Measurements from ENCODE around the gene TFR2.

TFR2 gene

GRCh38 chr7:100654908-100655831 lies 13.8 kb upstream of the TFR2 start:
- DNase-seq (ENCODE audit: low read depth) = no peak

GRCh38 chr7:100649826-100650565 lies 8.6 kb upstream of the TFR2 start:
- no peak for DNase-seq (ENCODE audit: low read depth)

GRCh38 chr7:100642534-100642907 lies 1.2 kb upstream of the TFR2 start:
- DNase-seq (ENCODE audit: low read depth) = no peak

GRCh38 chr7:100641860-100642533 lies 645 bp upstream of the TFR2 start:
- no peak for DNase-seq (ENCODE audit: low read depth)

- no peak for DNase-seq (ENCODE audit: low read depth)
Observed at GRCh38 chr7:100640517-100641440, 573 bp downstream of the TFR2 start.

GRCh38 chr7:100639995-100640516 lies 1.3 kb downstream of the TFR2 start:
- no peak for DNase-seq (ENCODE audit: low read depth)

GRCh38 chr7:100632951-100633717 lies 8.2 kb downstream of the TFR2 start:
- DNase-seq (ENCODE audit: low read depth) = peak; percentile 36

GRCh38 chr7:100630066-100630465 lies 11.3 kb downstream of the TFR2 start:
- DNase-seq (ENCODE audit: low read depth) = no peak

- no peak for DNase-seq (ENCODE audit: low read depth)
Observed at GRCh38 chr7:100629117-100629716, 12.1 kb downstream of the TFR2 start.

- no peak for DNase-seq (ENCODE audit: low read depth)
Observed at GRCh38 chr7:100627238-100627549, 14.2 kb downstream of the TFR2 start.

- peak; percentile 78 for DNase-seq (ENCODE audit: low read depth)
Observed at GRCh38 chr7:100626530-100627237, 14.7 kb downstream of the TFR2 start.

GRCh38 chr7:100626055-100626454 lies 15.3 kb downstream of the TFR2 start:
- DNase-seq (ENCODE audit: low read depth) = no peak

- DNase-seq (ENCODE audit: low read depth) = no peak
Observed at GRCh38 chr7:100623951-100624824, 17.2 kb downstream of the TFR2 start.

- no peak for DNase-seq (ENCODE audit: low read depth)
Observed at GRCh38 chr7:100621554-100621953, 19.8 kb downstream of the TFR2 start.

GRCh38 chr7:100620804-100621203 lies 20.5 kb downstream of the TFR2 start:
- no peak for DNase-seq (ENCODE audit: low read depth)

- DNase-seq (ENCODE audit: low read depth) = no peak
Observed at GRCh38 chr7:100620239-100620638, 21.1 kb downstream of the TFR2 start.

GRCh38 chr7:100614308-100614861 lies 27.0 kb downstream of the TFR2 start:
- DNase-seq (ENCODE audit: low read depth) = no peak
